Measurements from ENCODE around the gene IL3. TPM values are rescaled to one million over a fixed set of nuclear protein-coding genes. Genes with fewer than 3 reads are reported as not detected.
"Not testable (repeated sequence)": the region's sequence is repeated elsewhere in the genome, so short reads cannot be mapped to it uniquely, and the experiment has no call there.

IL3 gene
- total RNA-seq, 1 experiment from 2014 or later = not detected

DNA sequence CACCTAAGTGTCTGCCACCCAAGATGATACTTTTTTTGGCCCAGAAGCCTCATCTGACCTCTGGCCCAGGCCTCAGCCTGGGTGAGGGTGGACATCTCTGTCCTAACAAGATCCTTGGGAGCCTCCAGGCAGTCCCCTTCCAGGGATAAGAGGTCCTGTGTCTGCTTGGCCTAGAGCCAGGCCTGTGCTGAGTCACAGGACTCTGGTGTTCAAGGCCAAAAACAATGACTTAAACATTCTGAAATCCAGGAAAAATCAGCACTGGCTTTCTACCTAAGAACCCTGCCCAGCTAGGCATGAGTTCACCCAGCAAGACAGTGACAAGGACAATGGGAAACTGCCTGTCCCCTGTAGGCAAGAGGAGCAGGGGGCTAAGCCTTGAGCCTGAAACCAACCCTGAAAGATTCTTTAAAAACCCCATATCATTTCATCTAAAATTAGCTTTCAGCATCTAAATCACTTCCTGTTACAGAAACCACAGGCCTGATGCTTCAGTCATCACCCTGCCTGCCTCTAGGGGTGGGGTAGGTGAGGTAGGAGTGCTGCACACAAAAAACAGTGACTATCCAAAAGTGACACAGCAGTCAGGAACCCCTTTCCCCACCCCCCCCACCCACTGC, 43.0 kb downstream of the IL3 start:
- peak; percentile 94 to 97 for DNase-seq (ENCODE audit: low read depth in 1 of 2, low spot score in 2 of 2)
- Histone ChIP-seq H3K36me3 (no peaks in the 10 kb centered on the region), H3K4me3 (no peak overlapping the region), H3K27ac (peak overlapping the region; percentile 90), H3K4me1 (replicated peaks) (peaks cover 25% of the 10 kb centered on the region), H3K9me3 (replicated peaks) (no peaks in the 10 kb centered on the region), H3K27me3 (replicated peaks) (no peaks in the 10 kb centered on the region)

DNA sequence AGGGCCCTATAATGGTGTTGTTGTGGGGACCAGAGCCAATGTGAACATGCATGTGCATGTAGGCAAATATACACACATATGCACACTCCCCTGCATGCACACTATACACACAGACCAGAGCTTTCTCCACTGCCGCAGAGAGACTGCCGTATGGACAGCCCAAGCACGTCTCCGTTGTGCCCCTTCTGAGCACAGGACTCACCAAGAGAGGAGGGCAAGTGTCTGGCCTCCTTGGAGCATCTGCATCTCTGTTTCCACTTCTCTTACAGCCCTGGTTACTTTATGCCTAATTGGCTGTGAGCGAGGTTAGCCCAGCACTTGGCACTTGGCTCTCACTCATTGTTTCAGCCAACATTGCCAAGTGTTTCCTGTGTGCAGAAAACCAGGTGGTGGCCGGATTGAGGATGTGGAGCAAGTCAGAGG, 43.5 kb downstream of the IL3 start:
- Histone ChIP-seq H3K4me3 (no peak overlapping the region), H3K4me1 (replicated peaks) (peaks cover 25% of the 10 kb centered on the region), H3K36me3 (no peaks in the 10 kb centered on the region), H3K27ac (peak overlapping the region; percentile 90; the same call in 1 of the 2 replicates), H3K27me3 (replicated peaks) (no peaks in the 10 kb centered on the region), H3K9me3 (replicated peaks) (no peaks in the 10 kb centered on the region)
- DNase-seq (ENCODE audit: low read depth in 1 of 2, low spot score in 2 of 2) = no peak

GRCh38 chr5:132104556-132104955, 44.1 kb downstream of the IL3 start:
- H3K4me1 ChIP-seq (replicated peaks) = peaks cover 25% of the 10 kb centered on the region
- no peak overlapping the region for H3K4me3 ChIP-seq
- no peaks in the 10 kb centered on the region for H3K9me3 ChIP-seq (replicated peaks)
- no peak overlapping the region for H3K27ac ChIP-seq
- H3K36me3 ChIP-seq = no peaks in the 10 kb centered on the region
- no peaks in the 10 kb centered on the region for H3K27me3 ChIP-seq (replicated peaks)
- DNase-seq (ENCODE audit: low read depth in 1 of 2, low spot score in 2 of 2) = no peak

GRCh38 chr5:132105688-132106087, 45.2 kb downstream of the IL3 start:
- no peak for DNase-seq (ENCODE audit: low read depth in 1 of 2, low spot score in 2 of 2)
- no peak overlapping the region for H3K27ac ChIP-seq
- peaks cover 25% of the 10 kb centered on the region for H3K4me1 ChIP-seq (replicated peaks)
- H3K4me3 ChIP-seq = no peak overlapping the region
- no peaks in the 10 kb centered on the region for H3K27me3 ChIP-seq (replicated peaks)
- no peaks in the 10 kb centered on the region for H3K36me3 ChIP-seq
- no peaks in the 10 kb centered on the region for H3K9me3 ChIP-seq (replicated peaks)

DNA sequence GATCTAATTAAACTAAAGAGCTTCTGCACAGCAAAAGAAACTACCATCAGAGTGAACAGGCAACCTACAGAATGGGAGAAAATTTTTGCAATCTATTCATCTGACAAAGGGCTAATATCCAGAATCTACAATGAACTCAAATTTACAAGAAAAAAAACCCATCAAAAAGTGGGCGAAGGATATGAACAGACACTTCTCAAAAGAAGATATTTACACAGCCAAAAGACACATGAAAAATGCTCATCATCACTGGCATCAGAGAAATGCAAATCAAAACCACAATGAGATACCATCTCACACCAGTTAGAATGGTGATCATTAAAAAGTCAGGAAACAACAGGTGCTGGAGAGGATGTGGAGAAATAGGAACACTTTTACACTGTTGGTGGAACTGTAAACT, 48.0 kb downstream of the IL3 start:
- H3K4me1 ChIP-seq (replicated peaks) = peaks cover 11% of the 10 kb centered on the region
- H3K27ac ChIP-seq; H3K4me3 ChIP-seq; H3K36me3 ChIP-seq; H3K27me3 ChIP-seq (replicated peaks); DNase-seq (ENCODE audit: low read depth in 1 of 2, low spot score in 2 of 2); H3K9me3 ChIP-seq (replicated peaks): not testable (repeated sequence)

DNA sequence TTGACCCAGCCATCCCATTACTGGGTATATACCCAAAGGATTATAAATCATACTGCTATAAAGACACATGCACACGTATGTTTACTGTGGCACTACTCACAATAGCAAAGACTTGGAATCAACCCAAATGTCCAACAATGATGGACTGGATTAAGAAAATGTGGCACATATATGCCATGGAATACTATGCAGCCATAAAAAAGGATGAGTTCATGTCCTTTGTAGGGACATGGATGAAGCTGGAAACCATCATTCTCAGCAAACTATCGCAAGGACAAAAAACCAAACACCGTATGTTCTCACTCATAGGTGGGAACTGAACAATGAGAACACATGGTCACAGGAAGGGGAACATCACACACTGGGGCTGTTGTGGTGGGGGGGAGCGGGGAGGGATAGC, 48.5 kb downstream of the IL3 start:
- DNase-seq (ENCODE audit: low read depth in 1 of 2, low spot score in 2 of 2); H3K4me3 ChIP-seq; H3K27ac ChIP-seq; H3K9me3 ChIP-seq (replicated peaks); H3K36me3 ChIP-seq; H3K27me3 ChIP-seq (replicated peaks); H3K4me1 ChIP-seq (replicated peaks): not testable (repeated sequence)

GRCh38 chr5:132109494-132110053, 49.1 kb downstream of the IL3 start:
- Histone ChIP-seq H3K4me3 (no peak overlapping the region), H3K9me3 (replicated peaks) (no peaks in the 10 kb centered on the region), H3K4me1 (replicated peaks) (peaks cover 2% of the 10 kb centered on the region; the same call in 1 of the 2 replicates), H3K27me3 (replicated peaks) (no peaks in the 10 kb centered on the region), H3K36me3 (no peaks in the 10 kb centered on the region), H3K27ac (no peak overlapping the region)
- no peak for DNase-seq (ENCODE audit: low read depth in 1 of 2, low spot score in 2 of 2)

DNA sequence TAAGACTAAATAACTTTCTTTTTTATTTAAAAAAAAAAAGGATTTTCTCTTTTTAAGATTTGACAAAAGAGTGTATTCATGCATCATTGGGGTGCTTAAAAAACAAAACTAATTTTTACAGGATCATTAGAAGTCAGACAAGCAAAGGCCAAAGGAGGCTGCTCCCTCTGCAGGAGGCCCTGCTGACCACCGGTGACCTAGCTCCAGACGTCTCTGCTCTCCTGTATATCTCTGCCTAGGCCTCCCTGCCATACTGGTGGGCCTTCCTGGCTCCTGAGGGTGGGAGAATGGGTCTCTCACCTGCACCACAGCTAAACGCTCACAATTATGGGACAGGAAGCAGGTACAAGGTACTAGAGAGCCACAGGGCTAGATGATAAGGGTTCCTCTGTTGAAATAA, 49.7 kb downstream of the IL3 start:
- no peak for DNase-seq (ENCODE audit: low read depth in 1 of 2, low spot score in 2 of 2)
- Histone ChIP-seq H3K36me3 (no peaks in the 10 kb centered on the region), H3K27me3 (replicated peaks) (no peaks in the 10 kb centered on the region), H3K27ac (no peak overlapping the region), H3K9me3 (replicated peaks) (no peaks in the 10 kb centered on the region), H3K4me1 (replicated peaks) (no peaks in the 10 kb centered on the region), H3K4me3 (no peak overlapping the region)

- H3K27ac ChIP-seq = no peak overlapping the region
These were observed 50.5 kb downstream of the IL3 start for GRCh38 chr5:132110930-132111329.

GRCh38 chr5:132112111-132112510, 51.7 kb downstream of the IL3 start:
- Histone ChIP-seq H3K27me3 (replicated peaks) (no peaks in the 10 kb centered on the region), H3K36me3 (no peaks in the 10 kb centered on the region), H3K27ac (no peak overlapping the region), H3K4me3 (no peak overlapping the region), H3K4me1 (replicated peaks) (no peaks in the 10 kb centered on the region), H3K9me3 (replicated peaks) (0 out of 2 replicates have a peak, but pooled peaks cover 3% of the 10 kb centered on the region)
- DNase-seq (ENCODE audit: low read depth in 1 of 2, low spot score in 2 of 2) = no peak

More at GRCh38 chr5:132110930-132111329, 50.5 kb downstream of the IL3 start:
- no peak for DNase-seq (ENCODE audit: low read depth in 1 of 2, low spot score in 2 of 2)
- Histone ChIP-seq H3K36me3 (no peaks in the 10 kb centered on the region), H3K4me3 (no peak overlapping the region), H3K27me3 (replicated peaks) (no peaks in the 10 kb centered on the region), H3K9me3 (replicated peaks) (0 out of 2 replicates have a peak, but pooled peaks cover 3% of the 10 kb centered on the region), H3K4me1 (replicated peaks) (no peaks in the 10 kb centered on the region)

Other genes with a start within 250 kb of the IL3 start
- gene MEIKIN, start 115.0 kb upstream of the IL3 start, total RNA-seq (2014; rRNA removed; shearing (Covaris generic)) = not detected in 2 replicates
- 0.03 TPM in 1 of 2 replicates, not detected in the other for gene ACSL6, start 49.0 kb upstream of the IL3 start, total RNA-seq (2014; rRNA removed; shearing (Covaris generic))
- 0.68 TPM in 1 of 2 replicates, not detected in the other for gene CSF2, start 13.1 kb downstream of the IL3 start, total RNA-seq (2014; rRNA removed; shearing (Covaris generic))
- 222 and 261 TPM in 2 replicates for gene P4HA2, start 167.2 kb downstream of the IL3 start, total RNA-seq (2014; rRNA removed; shearing (Covaris generic))
- 52.2 and 94.1 TPM in 2 replicates for gene PDLIM4, start 197.0 kb downstream of the IL3 start, total RNA-seq (2014; rRNA removed; shearing (Covaris generic))
- 3.8 and 4.4 TPM in 2 replicates for gene SLC22A4, start 233.7 kb downstream of the IL3 start, total RNA-seq (2014; rRNA removed; shearing (Covaris generic))